GM12878 (cell line): ENCODE measurements around the gene ARHGAP26. TPM values are rescaled to one million over a fixed set of nuclear protein-coding genes. Genes with fewer than 3 reads are reported as not detected.

Experiments used
- ATAC-seq: fragments of 200-7000 bp; cut with Tn5 transposase; 3 replicates; pipeline ENCODE4 v1.9.1; 2020; ENCODE audit warnings: mild to moderate bottlenecking, moderate library complexity
- BruUV-seq: library from RNA; stranded (reverse); fragments of 400-500 nt; replicated peaks from 2 replicates; lab custom pipeline; 2021; lab: Mats Ljungman, UMichigan
- CTCF ChIA-PET: fragments of 300-600 bp; sonication (Branson Sonifier 250); formaldehyde crosslinking; extraction: SDS; loops from one replicate; lab custom pipeline; 2021; ENCODE audit warnings: inconsistent platforms; lab: Yijun Ruan, JAX
- POLR2A ChIA-PET: fragments of 350-600 bp; formaldehyde crosslinking; extraction: SDS; loops from one replicate; lab custom pipeline; 2021; ENCODE audit warnings: inconsistent platforms; lab: Charles Lee
- RAD21 ChIA-PET: fragments of 300-600 bp; sonication (Branson Sonifier 250); formaldehyde crosslinking; loops from one replicate; lab custom pipeline; 2023; ENCODE audit warnings: antibody characterized with exemption; ENCODE audit not compliant: unreplicated experiment; lab: Charles Lee
- SMC1A ChIA-PET: fragments of 300-600 bp; sonication (Branson Sonifier 250); formaldehyde crosslinking; loops from one replicate; lab custom pipeline; 2023; ENCODE audit not compliant: unreplicated experiment, uncharacterized antibody; lab: Charles Lee
- DNase-seq: peaks from one replicate; pipeline ENCODE4 v3.0.0-alpha.2; 2011; ENCODE audit warnings: low read depth, low spot score
- FAIRE-seq: peaks from 3 replicates; lab custom pipeline; 2011; peaks lifted over from hg19 to GRCh38; lab: Jason Lieb, UNC
- H2AFZ ChIP-seq: 2 replicates; pipeline ENCODE4 v1.6.0; 2011; ENCODE audit warnings: low read depth, low read length, control low read depth; ENCODE audit not compliant: control insufficient read depth
- H3K27ac ChIP-seq: 2 replicates; pipeline ENCODE4 v1.5.1; 2011; ENCODE audit warnings: control low read depth; ENCODE audit not compliant: control insufficient read depth, insufficient read depth
- H3K27me3 ChIP-seq, 2 experiments: replicated peaks in 1 of 2; 2 replicates each; pipeline versions ENCODE4 v1.6.0 to v1.6.1; 2011; ENCODE audit warnings: low read length in 1 of 2; ENCODE audit not compliant: control insufficient read depth in 2 of 2, insufficient read depth in 2 of 2
- H3K36me3 ChIP-seq, 2 experiments: 2 replicates each; pipeline ENCODE4 v1.5.1; 2011; ENCODE audit warnings: low read length in 1 of 2; ENCODE audit not compliant: control insufficient read depth in 2 of 2, insufficient read depth in 2 of 2
- H3K4me1 ChIP-seq: 2 replicates; pipeline ENCODE4 v1.6.1; 2011; ENCODE audit warnings: mild to moderate bottlenecking, low read length, moderate library complexity, mixed read lengths; ENCODE audit not compliant: control insufficient read depth, insufficient read depth
- H3K4me2 ChIP-seq: 2 replicates; pipeline ENCODE4 v1.6.0; 2011; ENCODE audit warnings: control low read depth; ENCODE audit not compliant: control insufficient read depth, insufficient read depth
- H3K4me3 ChIP-seq: fragments of 200-600 bp; sonication (generic); 2 replicates; pipeline ENCODE4 v1.5.1; 2016
- H3K79me2 ChIP-seq: 2 replicates; pipeline ENCODE4 v1.6.0; 2011; ENCODE audit warnings: low read length; ENCODE audit not compliant: control insufficient read depth, insufficient read depth
- H3K9ac ChIP-seq: 2 replicates; pipeline ENCODE4 v1.8.0; 2011; ENCODE audit warnings: low read length, control low read depth, mixed read lengths; ENCODE audit not compliant: control insufficient read depth, insufficient read depth
- H3K9me3 ChIP-seq: replicated peaks from 3 replicates; pipeline ENCODE4 v1.5.1; 2011; ENCODE audit warnings: mild to moderate bottlenecking, low read length; ENCODE audit not compliant: control insufficient read depth, insufficient read depth
- H4K20me1 ChIP-seq: 2 replicates; pipeline ENCODE4 v1.6.0; 2011; ENCODE audit not compliant: control insufficient read depth, insufficient read depth
- CEBPB ChIP-seq, 2 experiments: fragments of 150-350 bp in 1 of 2; IDR thresholded peaks; 2 replicates each; pipeline ENCODE4 v1.6.1; 2012 to 2014; ENCODE audit warnings: low read depth in 2 of 2, low read length in 2 of 2, borderline replicate concordance in 1 of 2, inconsistent platforms in 1 of 2
- ETV6 ChIP-seq, 2 experiments: fragments of 450-650 bp in 1 of 2; IDR thresholded peaks in 1 of 2; conservative IDR thresholded peaks in 1 of 2; 2 replicates each; pipeline ENCODE4 v1.6.1; 2014; ENCODE audit warnings: antibody characterized with exemption in 1 of 2, borderline replicate concordance in 1 of 2, low read depth in 1 of 2, mild to moderate bottlenecking in 1 of 2, moderate library complexity in 1 of 2
- MYB ChIP-seq: fragments of 150-350 bp; IDR thresholded peaks from 2 replicates; pipeline ENCODE4 v1.6.1; 2014; ENCODE audit warnings: mild to moderate bottlenecking, low read depth, low read length, borderline replicate concordance
- ZNF384 ChIP-seq: IDR thresholded peaks from 2 replicates; pipeline ENCODE4 v1.6.1; 2012; ENCODE audit warnings: low read depth, mild to moderate bottlenecking, low read length, improper control_type of control experiment, borderline replicate concordance
- ZNF622 ChIP-seq: fragments of 450-650 bp; IDR thresholded peaks from 2 replicates; pipeline ENCODE4 v1.6.1; 2017; ENCODE audit warnings: mild to moderate bottlenecking, inconsistent platforms
- WGBS: methylation state at CpG from one replicate; pipeline ENCODE4 v1.1.6; 2016; ENCODE audit warnings: low lambda C conversion rate; ENCODE audit not compliant: insufficient replicate concordance, insufficient coverage; ENCODE audit errors: missing lambda C conversion rate; 5-methylcytosine and 5-hydroxymethylcytosine counted together
- in situ Hi-C: fragments of 300-500 bp; cut with MboI; formaldehyde crosslinking; loops from 9 replicates; pipeline ENCODE4 v1.14.3; 2018; ENCODE audit warnings: mixed read lengths
- intact Hi-C: fragments of 100-400 bp; cut with micrococcal nuclease; formaldehyde crosslinking; loops from one replicate; pipeline ENCODE4 v1.14.2; 2022; ENCODE audit not compliant: unreplicated experiment
- polyA plus RNA-seq, 11 experiments: library from polyadenylated mRNA; depleted of rRNA in 4 of 11; unstranded in 6 of 11; stranded (reverse) in 5 of 11; fragments of >200 nt; fragmentation: Nextera tagmentation in 4 of 11; fragmentation: Illumina TruSeq in 1 of 11; extraction: Ambion mirVana in 4 of 11; extraction: Trizol in 1 of 11; gene quantifications; 1 replicate in 1 of 11; 2 replicates in 10 of 11; pipeline versions ENCODE4 v1.2.1 to v1.2.3, GENCODE V29; 2011 to 2016; ENCODE audit warnings: inconsistent platforms in 2 of 11, missing spikeins in 2 of 11, low read depth in 1 of 11
- total RNA-seq, 4 experiments: library from RNA; depleted of rRNA in 3 of 4; stranded (reverse); fragments of >200 nt in 3 of 4; fragmentation: Illumina TruSeq in 1 of 4; extraction: Trizol in 1 of 4; gene quantifications; 2 replicates each; pipeline versions ENCODE4 v1.2.1 to v1.2.3, GENCODE V29; 2013 to 2021

Gene ARHGAP26
- total and polyA plus RNA-seq, 10 of the 15 experiments (the other 5 are each of a cell fraction or from before 2014, with no cell fraction given), result 9.4 to 41.5 (median 19.3) TPM

- Histone ChIP-seq H3K27ac (no peak overlapping the region), H4K20me1 (no peaks in the 10 kb centered on the region), H3K9ac (no peak overlapping the region), H3K27me3 (no peaks in the 10 kb centered on the region; a peak in 1 of 4 replicates), H3K36me3 (no peaks in the 10 kb centered on the region), H3K79me2 (no peaks in the 10 kb centered on the region), H3K4me1 (no peaks in the 10 kb centered on the region), H3K4me2 (no peak overlapping the region), H2AFZ (no peak overlapping the region), H3K4me3 (no peak overlapping the region), H3K9me3 (no peaks in the 10 kb centered on the region; the same call in 2 of the 3 replicates)
- TF ChIP-seq ETV6 (conservative IDR thresholded peaks at IDR 0.05 in 1 of 2, IDR thresholded peaks at IDR 0.05 in 1 of 2; ENCODE audit: borderline replicate concordance in 1 of 2, low read depth in 1 of 2), result no peak
- TF ChIP-seq CEBPB (IDR thresholded peaks at IDR 0.05; ENCODE audit: borderline replicate concordance in 1 of 2, low read depth in 2 of 2, low read length in 2 of 2), result no peak
- no peak for TF ChIP-seq MYB
- TF ChIP-seq ZNF622, result no peak
- TF ChIP-seq ZNF384, result no peak
- BruUV-seq, result no TSS peak
- SMC1A ChIA-PET, result interaction anchor here (0.7 to 7.4 kb wide), 4 partner anchors 8 to 168 kb away, joined by 3 to 32 read pairs (median 4); no protein-coding TSS in a partner anchor
- in situ Hi-C loops (loop anchor here (5.0 kb wide), 1 partner anchor 157 kb away; no protein-coding TSS in a partner anchor), intact Hi-C loops (no loop called here)
- WGBS, result 54% methylated on average over 13 of the region's 13 CpGs
- RAD21 ChIA-PET, result interaction anchor here (1.1 kb wide), 1 partner anchor 146 kb away, joined by 3 read pairs; no protein-coding TSS in a partner anchor
- CTCF ChIA-PET, result interaction anchor here (1.0 to 14.0 kb wide), 7 partner anchors 7 to 168 kb away, joined by 3 to 243 read pairs (median 6); no protein-coding TSS in a partner anchor
- no peak for ATAC-seq
- POLR2A ChIA-PET, result interaction anchor here (1.2 kb wide), 1 partner anchor 22 kb away, joined by 3 read pairs; no protein-coding TSS in a partner anchor
- FAIRE-seq, result no peak
- DNase-seq, result no peak
Measured at GRCh38 chr5:142720641-142721271, 49.4 kb upstream of the ARHGAP26 start.
